Stimulated activated CD4-positive, alpha-beta T cell treated with anti-CD3 and anti-CD28 coated beads, Interleukin-15, amount 100 ng/mL, for 24 hours (primary cell): ENCODE results near the gene DCAF16.
A peak's percentile ranks its signal among the peaks of the same experiment; 100 is the strongest.
"Not testable (repeated sequence)": the region's sequence is repeated elsewhere in the genome, so short reads cannot be mapped to it uniquely, and the experiment has no call there.

Experiments used
- DNase-seq: peaks from one replicate; pipeline ENCODE4 v3.0.0-alpha.2; 2020

Gene DCAF16

DNA sequence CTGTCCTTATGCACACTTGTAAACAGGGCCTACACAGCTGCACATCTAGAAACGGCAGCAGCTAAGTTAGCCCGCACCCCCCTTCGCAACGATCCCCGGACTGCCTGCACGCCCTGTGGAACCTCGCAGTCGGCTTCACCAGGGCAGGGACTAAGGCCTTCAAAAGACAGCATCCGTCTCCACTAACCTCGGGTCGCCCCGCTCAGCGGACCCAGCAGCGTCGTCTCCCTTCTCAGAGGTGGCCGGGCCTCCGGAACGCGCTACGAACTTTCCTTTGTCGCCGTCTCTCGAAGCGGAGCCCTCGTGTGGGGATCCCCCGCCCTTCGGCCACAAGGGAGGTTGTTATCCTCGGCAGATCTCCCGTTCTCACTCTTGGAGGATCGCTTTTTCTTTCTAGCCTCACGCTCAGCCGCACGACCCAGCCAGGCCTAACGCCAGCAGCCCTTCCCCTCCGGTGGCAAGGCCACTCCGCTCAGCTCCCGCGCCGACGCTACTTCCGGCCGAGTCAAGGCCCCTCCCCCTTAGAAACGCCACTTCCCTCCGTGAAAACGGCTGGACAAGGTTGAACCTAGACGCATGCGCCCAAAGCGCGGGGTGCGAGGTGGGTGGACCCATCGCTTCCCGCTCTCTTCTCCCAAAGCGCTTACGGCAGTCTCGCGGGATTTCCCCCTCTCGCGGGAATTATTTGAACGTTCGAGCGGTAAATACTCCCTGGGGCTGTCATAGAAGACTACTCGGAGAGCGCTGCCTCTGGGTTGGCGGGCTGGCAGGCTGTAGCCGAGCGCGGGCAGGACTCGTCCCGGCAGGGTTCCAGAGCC, at the start of gene DCAF16, which contains the start of gene NCAPG:
TSS of gene DCAF16 (minus strand) at position 498 of the 818 bp plus-strand sequence. CDS start 6,616 bp downstream, outside the sequence.
TSS of gene NCAPG (plus strand) at position 720 of the 818 bp plus-strand sequence. CDS start 99 bp downstream, outside the sequence.
- peak; percentile 99 for DNase-seq

DNA sequence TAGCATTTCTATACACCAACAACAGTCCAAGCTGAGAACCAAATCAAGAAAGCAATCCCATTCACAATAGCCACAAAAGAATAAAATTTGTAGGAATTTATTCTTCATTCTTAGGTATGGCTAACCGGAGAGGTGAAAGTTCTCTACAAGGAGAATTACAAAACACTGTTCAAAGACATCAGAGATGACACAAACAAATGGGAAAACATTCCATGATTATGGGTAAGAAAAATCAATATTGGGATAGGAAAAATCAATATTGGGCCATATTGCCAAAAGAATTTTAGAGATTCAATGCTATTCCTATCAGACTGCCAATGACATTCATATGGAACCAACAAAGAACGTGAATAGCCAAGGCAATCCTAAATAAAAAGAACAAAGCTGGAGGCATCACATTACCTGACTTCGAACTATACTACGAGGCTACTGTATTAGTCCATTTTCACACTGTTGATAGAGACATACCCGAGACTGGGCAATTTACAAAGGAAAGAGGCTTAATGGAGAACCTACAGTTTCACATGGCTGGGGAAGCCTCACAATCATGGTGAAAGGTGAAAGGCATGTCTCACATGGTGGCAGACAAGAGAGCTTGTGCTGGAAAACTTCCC, 49.3 kb upstream of the DCAF16 start:
- no peak for DNase-seq

GRCh38 chr4:17854036-17854435, 43.5 kb upstream of the DCAF16 start:
- DNase-seq, result no peak

DNA sequence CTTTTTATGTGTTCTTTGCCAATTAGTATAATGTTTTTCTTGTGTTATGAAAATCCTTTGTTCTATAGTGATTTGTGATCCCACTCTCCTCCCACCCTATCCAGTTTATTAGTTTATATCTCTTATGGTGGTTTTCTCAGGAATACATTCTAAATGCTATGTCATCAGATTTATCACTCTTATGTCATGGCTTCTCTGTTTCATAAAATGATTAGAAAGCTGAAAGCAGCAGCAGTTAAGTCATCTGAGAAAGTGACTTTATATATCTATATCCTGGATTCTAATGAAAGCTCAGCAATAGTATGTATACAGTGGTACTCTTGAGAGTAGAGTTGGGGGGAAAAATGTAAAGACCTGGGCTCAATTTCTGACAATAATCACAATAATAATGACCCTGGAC, 41.4 kb upstream of the DCAF16 start:
- DNase-seq, result no peak

DNA sequence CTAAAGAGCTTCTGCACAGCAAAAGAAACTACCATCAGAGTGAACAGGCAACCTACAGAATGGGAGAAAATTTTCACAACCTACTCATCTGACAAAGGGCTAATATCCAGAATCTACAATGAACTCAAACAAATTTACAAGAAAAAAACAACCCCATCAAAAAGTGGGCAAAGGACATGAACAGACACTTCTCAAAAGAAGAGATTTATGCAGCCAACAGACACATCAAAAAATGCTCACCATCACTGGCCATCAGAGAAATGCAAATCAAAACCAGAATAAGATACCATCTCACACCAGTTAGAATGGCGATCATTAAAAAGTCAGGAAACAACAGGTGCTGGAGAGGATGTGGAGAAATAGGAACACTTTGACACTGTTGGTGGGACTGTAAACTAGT, 39.7 kb upstream of the DCAF16 start:
- DNase-seq, result not testable (repeated sequence)

- DNase-seq, result no peak
Observed at GRCh38 chr4:17846266-17846665, 35.7 kb upstream of the DCAF16 start.

- no peak for DNase-seq
Observed at GRCh38 chr4:17823871-17824669, 13.5 kb upstream of the DCAF16 start.

GRCh38 chr4:17817027-17817426, 6.5 kb upstream of the DCAF16 start:
- no peak for DNase-seq

DNA sequence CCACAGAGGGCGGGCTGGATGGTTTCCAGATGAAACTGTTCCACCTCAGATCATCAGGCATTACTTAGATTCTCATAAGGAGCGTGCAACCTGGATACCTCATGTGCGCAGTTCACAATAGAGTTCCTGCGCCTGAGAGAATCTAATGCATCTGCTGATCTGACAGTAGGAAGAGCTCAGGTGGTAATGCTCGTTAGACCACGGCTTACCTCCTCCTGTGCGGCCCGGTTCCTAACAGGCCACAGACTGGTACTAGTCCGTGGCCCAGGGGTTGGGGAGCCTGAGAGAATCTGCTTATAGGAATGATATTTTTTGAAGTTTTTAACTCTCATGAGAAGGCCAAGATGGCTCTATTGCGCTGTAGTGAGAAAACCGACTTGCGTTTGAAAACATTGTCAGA, 5.6 kb upstream of the DCAF16 start:
- DNase-seq, result no peak

GRCh38 chr4:17814140-17814539, 3.6 kb upstream of the DCAF16 start:
- DNase-seq, result no peak

- no peak for DNase-seq
Observed at GRCh38 chr4:17812801-17813200, 2.2 kb upstream of the DCAF16 start.

DNA sequence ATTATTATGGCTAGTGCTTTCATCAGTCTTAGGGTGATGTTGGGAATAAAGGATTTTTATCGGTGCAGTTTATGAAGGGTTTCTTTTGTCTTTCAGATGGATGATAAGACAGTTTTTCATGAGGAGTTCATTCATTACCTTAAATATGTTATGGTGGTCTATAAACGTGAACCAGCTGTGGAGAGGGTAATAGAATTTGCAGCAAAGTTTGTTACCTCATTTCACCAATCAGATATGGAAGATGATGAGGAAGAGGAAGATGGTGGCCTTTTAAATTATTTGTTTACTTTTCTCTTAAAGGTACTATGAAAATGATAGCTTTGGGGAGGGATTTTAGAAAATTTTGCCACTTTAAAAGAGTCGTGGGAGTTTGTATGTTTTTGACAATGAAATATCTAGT, 1.6 kb upstream of the DCAF16 start:
- DNase-seq, result no peak

GRCh38 chr4:17811078-17811603, 584 bp upstream of the DCAF16 start:
- peak; percentile 55 for DNase-seq

DNA sequence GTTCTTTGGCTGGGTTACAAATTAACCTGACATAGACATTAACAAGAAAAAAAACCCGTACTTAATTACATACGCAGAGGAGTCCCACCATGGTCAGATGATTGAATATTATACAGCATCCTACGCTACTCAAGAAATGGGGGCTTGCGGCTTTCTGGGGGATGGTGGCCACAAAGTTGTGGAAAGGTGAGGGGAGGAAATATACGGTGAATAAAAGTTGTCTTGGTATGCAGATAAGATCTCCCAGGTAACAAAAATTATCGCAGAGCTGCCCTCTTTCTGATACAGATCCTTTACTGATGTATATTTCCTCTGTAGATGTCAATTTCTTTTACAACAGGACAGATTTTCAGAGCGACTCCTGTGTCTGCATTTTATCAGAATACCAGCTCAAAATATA, 890 bp downstream of the DCAF16 start:
- DNase-seq, result no peak

DNA sequence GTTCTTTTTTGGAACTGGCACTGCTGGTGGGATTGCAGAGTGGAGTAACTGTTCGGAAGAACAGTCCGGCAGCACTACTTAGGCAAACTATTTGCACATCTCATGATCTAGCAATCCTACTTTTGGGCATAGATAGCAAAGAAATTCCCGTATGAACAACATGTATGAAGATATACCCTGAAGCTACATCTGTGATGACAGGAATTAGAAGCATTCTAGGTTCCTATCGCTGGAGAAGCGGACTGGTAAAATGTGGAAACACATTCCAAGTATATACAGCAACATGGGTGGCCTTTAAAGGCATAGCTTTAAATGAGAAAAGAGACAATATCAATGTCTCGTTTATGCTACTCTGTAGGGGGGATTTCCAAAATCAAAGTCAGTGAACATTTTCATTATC, 3.1 kb downstream of the DCAF16 start:
- no peak for DNase-seq

- DNase-seq, result no peak
Observed at GRCh38 chr4:17805580-17806155, 4.9 kb downstream of the DCAF16 start.

- DNase-seq, result no peak
Observed at GRCh38 chr4:17797808-17798207, 12.7 kb downstream of the DCAF16 start.

DNA sequence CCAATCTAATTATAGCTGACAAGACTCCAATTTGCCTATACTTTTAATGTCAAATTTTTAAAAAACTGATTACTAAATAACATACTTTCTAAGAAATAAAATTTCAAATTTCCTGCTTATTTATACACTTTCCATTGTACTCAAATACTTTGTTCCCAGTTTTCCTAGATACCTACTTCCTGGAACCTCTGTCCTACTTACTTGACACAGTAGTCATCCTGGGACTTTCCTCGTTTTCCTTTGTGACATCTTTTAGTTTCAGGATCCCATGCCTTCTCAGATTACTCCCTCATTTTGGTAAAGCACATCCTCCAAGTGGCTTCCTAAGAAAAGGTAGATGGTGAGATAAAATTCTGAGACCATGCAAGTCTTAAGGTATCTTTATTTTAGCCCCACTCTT, 15.8 kb downstream of the DCAF16 start:
- no peak for DNase-seq

GRCh38 chr4:17788956-17789355, 21.6 kb downstream of the DCAF16 start:
- no peak for DNase-seq

GRCh38 chr4:17787315-17787714, 23.2 kb downstream of the DCAF16 start:
- no peak for DNase-seq

DNA sequence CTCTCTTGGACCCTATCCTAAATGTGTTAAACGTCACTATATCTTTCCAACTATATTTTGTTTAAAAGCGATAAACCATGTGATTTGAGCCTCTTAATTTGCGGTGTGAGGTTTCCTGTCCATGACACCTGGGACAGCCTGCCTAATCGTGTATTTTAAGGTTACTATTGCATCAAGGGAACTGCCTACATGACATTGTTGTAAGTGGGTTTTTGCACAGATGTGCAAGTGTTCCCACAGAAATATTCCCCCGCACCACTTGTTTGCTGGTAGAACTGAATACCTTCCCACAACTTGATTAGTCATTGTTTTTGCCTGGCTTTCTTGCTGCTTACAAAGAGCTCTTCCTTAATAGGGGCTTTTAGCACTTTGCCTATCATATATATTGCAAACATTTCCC, 24.0 kb downstream of the DCAF16 start:
- no peak for DNase-seq

GRCh38 chr4:17785858-17786257, 24.7 kb downstream of the DCAF16 start:
- no peak for DNase-seq
